HG02938 (cell line): Measurements from ENCODE around the gene FFAR2.
"Not testable (repeated sequence)": the region's sequence is repeated elsewhere in the genome, so short reads cannot be mapped to it uniquely, and the experiment has no call there.

ENCODE experiments used
- ATAC-seq: cut with Tn5 transposase; IDR thresholded peaks from one replicate; pipeline ENCODE4 v1.9.1; 2021; ENCODE audit warnings: mild to moderate bottlenecking, moderate library complexity; ENCODE audit not compliant: unreplicated experiment

FFAR2 gene

GRCh38 chr19:35423406-35423805 is 24.7 kb upstream of the FFAR2 start:
- not testable (repeated sequence) for ATAC-seq

- no peak for ATAC-seq
These were observed 22.4 kb upstream of the FFAR2 start for GRCh38 chr19:35425682-35426081.

- no peak for ATAC-seq
These were observed 20.9 kb upstream of the FFAR2 start for GRCh38 chr19:35427187-35427586.

- no peak for ATAC-seq
These were observed 18.2 kb upstream of the FFAR2 start for GRCh38 chr19:35429698-35430408.

DNA sequence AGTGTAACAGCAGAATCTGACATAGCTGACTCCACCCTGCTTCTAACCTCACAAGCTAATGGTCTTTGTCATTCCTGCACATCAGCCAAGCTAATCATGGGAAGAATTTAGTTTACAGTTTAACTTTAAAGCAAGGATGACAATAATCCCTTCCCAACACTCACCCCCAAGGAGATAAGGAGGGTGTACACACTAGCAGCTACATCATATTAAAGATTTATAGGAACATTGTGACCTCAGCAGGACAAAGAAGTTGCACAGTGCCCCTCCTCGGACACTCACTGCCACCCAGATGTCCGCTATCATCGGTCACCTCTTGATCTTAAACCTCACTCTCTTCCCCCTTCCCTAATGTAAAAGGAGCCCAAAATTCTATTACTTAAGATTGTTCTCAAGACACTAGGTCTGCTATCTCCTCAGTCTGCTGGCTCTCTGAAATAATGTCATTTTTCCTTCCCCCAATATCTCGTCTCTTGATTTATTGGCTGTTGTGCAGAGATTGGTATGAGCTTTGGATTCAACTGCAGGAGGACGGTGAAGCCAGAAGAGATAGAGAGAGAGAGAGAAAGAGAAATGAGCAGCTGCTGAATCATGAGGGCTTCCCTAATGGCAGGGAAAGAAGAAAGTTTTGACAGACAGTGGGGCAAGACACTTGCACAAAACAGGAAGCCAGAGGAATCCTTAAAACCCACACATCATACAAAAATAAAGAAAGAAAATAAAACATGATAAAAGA is 17.5 kb upstream of the FFAR2 start:
- no peak for ATAC-seq

DNA sequence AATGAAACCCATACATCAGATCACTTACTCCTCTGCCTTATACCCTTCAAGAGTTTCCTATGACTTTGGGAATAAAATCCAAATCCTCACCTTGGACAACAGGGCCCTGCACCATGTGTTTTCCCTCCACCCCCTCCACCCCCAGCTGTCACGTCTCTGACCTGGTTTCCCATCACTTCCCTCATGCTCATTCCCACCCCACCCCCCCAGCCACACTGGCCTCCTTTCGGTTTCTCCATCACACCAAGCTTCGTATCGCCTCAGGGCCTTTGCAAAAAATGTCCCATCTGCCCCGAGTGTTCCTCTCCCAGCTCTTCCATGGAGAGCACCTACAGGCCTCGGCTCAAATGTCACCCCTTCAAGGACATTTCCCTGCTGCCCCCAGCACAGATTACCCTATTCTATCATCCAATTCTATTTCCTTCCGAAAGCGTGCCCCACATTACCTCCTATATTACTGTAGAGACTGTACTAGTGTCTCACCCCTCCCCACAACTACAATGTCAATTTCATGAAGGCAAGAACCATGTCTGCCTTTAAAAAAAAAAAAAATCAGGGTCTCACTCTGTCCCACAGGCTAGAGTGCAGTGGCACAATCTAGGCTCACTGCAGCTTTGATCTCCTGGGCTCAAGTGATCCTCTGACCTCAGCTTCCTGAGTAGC is 16.8 kb upstream of the FFAR2 start:
- no peak for ATAC-seq

GRCh38 chr19:35432911-35433310 is 15.1 kb upstream of the FFAR2 start:
- no peak for ATAC-seq

GRCh38 chr19:35433448-35433847 is 14.6 kb upstream of the FFAR2 start:
- no peak for ATAC-seq

DNA sequence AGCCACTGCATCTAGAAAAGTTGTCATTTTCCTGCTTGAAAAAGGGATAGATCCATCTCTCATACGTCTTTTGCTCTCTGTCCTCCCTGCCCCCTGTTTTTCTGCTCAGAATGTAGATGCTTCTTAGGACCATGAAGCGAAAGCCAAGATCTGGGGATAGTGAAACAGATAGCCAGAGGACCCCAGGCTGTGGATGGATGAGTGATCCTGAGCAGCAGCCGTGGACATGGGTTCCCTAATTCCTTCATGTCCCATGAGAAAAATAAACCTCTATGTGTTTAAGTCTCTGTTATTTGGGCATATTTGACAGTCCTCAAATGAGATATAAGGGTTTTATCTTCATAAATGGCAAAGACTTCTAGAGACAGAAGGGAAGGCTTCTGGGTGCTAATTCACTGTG is 12.2 kb upstream of the FFAR2 start:
- no peak for ATAC-seq

GRCh38 chr19:35436477-35437405 is 11.3 kb upstream of the FFAR2 start:
- no peak for ATAC-seq

GRCh38 chr19:35437406-35437951 is 10.6 kb upstream of the FFAR2 start:
- no peak for ATAC-seq

DNA sequence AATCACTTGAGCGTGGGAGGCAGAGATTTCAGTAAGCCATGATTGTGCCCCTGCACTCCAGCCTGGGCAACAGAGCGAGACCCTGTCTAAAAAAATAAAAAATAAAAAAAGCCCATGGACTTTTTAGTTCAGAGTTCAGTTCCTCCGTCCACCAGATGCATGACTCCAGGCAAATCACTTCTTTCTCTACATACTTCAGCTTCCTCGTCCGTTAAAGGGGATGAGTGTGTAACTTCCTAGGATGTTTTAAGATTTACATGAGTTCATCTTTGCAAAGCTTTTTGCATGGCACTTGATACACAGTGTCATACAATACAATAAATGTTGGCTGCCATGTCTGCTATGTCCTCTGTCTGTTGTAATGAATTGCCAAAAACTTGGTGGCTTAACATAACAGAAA is 10.0 kb upstream of the FFAR2 start:
- no peak for ATAC-seq

DNA sequence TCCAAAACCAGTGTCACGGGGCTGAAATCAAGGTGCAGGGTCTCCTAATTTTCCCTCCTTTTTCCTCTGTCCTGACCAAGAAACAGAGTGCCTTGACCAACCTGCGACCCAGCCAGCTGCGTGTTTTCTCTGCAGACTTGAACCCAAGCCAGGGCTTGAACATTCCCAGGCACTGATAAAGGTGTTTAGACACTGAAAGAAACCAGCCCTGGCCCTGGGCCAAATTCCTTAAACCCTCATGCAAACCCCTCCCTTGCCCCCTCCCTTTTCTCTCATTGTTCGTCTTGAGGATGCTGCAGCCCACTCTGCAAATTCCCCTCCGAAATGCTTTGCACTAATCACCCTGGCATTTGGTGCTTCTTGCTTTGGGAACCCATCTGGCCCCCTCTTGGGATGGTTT is 9.5 kb upstream of the FFAR2 start:
- no peak for ATAC-seq

GRCh38 chr19:35439921-35440320 is 8.1 kb upstream of the FFAR2 start:
- no peak for ATAC-seq

DNA sequence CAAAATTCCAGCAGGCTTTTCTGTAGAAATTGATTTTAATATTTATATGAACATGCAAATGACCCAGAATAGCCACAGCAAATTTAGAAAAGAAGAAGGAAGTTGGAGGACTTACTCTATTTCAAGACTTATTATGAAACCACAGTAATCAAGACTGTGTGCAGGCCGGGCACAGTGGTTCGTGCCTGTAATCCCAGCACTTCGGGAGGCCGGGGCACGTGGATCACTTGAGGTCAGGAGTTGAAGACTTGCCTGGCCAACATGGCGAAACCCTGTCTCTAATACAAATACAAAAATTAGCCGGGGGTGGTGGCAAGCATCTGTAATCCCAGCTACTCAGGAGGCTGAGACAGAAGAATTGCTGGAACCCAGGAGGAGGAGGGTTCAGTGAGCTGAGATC is 6.0 kb upstream of the FFAR2 start:
- ATAC-seq: no peak

DNA sequence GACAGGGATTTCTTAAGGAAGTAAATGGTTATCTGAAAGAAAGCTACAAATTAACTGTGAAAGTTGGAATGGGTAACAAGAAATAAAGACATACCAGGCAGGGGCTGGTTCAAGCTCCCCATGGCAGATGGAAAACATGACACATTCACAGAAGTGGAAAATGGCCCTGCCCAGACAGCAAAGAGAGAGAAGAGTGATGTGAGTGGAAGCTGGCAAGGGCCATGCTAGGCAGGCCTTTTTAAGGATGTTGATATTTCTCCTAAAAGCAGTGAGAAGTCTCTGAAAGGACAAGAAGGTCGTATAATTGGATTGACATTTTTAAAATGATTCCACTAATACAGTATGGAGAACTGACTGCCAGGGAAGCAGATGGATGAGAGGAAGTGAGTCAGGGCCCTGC is 3.3 kb upstream of the FFAR2 start:
- ATAC-seq: no peak

GRCh38 chr19:35445826-35446593 is 2.0 kb upstream of the FFAR2 start:
- no peak for ATAC-seq

GRCh38 chr19:35449359-35450043 is 1.4 kb downstream of the FFAR2 start:
- ATAC-seq: no peak

DNA sequence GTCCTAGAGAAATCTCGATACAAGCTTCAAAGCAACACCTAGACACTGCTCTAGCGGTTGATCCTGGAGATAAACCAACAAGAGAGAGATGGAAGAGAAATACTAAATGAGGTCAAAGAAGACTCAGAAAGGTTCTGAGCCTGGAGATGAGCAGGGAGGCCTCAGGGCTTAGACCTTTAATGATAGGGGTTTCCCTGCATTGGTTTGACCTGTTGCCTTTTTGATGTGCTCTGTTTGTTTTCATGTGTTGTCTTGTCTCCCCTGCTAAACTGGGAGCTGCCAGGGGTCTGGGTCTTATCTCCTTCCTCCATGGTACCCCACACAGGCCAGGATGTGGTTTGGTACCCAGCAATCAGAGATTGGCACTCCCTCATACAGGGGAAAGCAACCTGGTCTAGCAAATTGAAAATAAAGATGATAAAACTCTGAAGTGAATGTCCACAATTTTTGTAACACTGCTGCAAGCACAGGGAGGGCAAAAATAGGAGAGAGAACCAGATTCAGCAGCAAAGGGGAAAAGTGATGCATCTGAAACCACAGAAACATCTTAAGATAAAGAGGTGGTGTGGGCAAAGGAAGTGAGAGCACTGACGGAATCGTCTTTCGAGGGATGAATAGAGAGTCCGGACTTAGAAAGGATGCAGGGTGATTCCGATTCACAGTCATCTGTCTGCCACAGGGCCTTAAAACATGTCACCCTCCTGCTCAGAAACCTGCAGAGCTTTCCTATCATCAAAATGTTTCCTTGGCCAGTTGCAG is 3.5 kb downstream of the FFAR2 start:
- no peak for ATAC-seq
